GM10248 (cell line): ENCODE results near the gene DGLUCY.

Experiments used
- CTCF ChIA-PET: fragments of 300-600 bp; sonication (Branson Sonifier 250); formaldehyde crosslinking; extraction: SDS; loops from one replicate; lab custom pipeline; 2021; ENCODE audit warnings: antibody characterized with exemption; lab: Yijun Ruan, JAX
- POLR2A ChIA-PET: fragments of 350-650 bp; sonication (Branson Sonifier 250); formaldehyde crosslinking; extraction: SDS; loops from one replicate; lab custom pipeline; 2020; ENCODE audit warnings: antibody characterized with exemption; lab: Yijun Ruan, JAX
- DNase-seq: peaks from one replicate; pipeline ENCODE4 v3.0.0; 2012; ENCODE audit errors: extremely low spot score
- TF ChIP-seq, protein P1 (sequence below): IDR thresholded peaks from 2 replicates; pipeline ENCODE4 v1.5.1; 2012; ENCODE audit warnings: mild to moderate bottlenecking, low read depth; ENCODE audit errors: extremely low read depth, missing control alignments, control extremely low read depth

The DGLUCY gene

GRCh38 chr14:91227183-91227628 lies 113.3 kb downstream of the DGLUCY start:
- CTCF ChIA-PET: interaction anchor here (0.9 to 1.5 kb wide), 7 partner anchors 11 to 60 kb away, joined by 3 to 5 read pairs (median 4); no protein-coding TSS in a partner anchor
- POLR2A ChIA-PET: no interaction called here
- no peak for DNase-seq
- TF ChIP-seq, protein P1, sequence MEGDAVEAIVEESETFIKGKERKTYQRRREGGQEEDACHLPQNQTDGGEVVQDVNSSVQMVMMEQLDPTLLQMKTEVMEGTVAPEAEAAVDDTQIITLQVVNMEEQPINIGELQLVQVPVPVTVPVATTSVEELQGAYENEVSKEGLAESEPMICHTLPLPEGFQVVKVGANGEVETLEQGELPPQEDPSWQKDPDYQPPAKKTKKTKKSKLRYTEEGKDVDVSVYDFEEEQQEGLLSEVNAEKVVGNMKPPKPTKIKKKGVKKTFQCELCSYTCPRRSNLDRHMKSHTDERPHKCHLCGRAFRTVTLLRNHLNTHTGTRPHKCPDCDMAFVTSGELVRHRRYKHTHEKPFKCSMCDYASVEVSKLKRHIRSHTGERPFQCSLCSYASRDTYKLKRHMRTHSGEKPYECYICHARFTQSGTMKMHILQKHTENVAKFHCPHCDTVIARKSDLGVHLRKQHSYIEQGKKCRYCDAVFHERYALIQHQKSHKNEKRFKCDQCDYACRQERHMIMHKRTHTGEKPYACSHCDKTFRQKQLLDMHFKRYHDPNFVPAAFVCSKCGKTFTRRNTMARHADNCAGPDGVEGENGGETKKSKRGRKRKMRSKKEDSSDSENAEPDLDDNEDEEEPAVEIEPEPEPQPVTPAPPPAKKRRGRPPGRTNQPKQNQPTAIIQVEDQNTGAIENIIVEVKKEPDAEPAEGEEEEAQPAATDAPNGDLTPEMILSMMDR: no peak

DNA sequence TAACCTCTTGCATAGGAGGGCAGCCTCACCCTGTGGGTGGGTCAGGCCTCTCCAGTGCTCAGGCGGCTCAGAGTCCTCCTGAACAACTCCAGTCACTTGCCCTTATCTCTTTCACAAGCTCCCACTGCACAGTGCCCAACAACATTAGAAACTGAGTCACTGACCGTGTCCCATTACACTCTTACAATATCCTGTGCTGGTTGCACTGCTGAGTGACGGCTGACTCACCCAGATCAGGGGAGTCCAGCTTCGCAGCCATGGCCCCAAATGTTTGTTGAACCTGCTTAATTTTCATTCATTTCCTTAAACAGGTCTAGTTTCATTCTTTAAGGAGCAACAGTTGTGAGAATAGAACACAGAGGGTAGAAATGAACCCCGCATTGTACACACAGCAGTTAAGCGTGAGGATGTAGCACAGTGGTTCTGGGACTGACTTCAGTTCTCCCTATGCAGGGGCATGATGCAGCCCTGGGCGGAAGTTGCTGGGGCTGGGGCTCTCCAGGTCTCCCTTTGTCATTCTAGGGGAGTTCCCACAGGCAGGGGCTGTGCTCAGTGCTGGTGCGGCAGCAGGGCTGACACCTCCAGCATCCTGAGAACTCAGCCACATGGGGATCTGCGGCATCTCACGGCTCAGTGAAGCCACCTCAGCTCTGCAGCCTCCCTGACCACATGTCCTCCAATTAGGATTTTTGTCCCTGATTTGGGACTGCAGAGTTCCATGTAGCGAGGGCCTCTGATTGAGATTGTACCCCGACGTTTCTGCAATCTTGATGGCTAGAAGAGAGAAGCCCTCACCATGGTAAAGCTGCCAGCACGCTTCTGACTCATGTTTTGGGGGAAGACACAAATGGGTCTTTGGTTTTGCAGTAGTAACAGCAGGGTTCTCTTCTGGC lies 114.5 kb downstream of the DGLUCY start:
- POLR2A ChIA-PET: no interaction called here
- TF ChIP-seq, protein P1: no peak
- peak; percentile 87 for DNase-seq
- CTCF ChIA-PET: interaction anchor here (1.1 to 1.9 kb wide), 11 partner anchors 10 to 325 kb away, joined by 3 to 7 read pairs (median 4); no protein-coding TSS in a partner anchor

DNA sequence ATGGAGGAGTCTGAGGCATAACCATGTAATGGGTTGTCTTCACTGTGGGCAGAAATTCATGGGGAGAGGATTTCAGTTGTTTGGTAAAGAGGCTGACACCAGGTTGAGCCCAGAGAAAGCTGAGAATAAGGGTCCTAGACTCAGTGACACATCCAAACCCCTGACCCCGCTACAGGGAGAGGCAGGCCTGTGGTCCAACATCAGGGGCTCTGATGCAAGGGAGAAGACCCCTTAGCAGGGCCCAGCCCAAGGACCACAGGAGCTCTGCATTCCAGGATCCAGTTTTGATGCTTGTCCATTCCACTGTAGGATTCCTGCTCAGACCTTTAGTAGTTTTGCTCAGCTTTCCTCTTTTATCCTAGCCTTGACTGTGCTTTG lies 115.1 kb downstream of the DGLUCY start:
- TF ChIP-seq, protein P1: no peak
- CTCF ChIA-PET: interaction anchor here (1.2 to 1.9 kb wide), 7 partner anchors 9 to 326 kb away, joined by 3 to 7 read pairs (median 4); no protein-coding TSS in a partner anchor
- DNase-seq: no peak
- POLR2A ChIA-PET: no interaction called here

- TF ChIP-seq, protein P1: no peak
- CTCF ChIA-PET: interaction anchor here (1.4 to 1.9 kb wide), 5 partner anchors 8 to 327 kb away, joined by 4 to 7 read pairs (median 5); no protein-coding TSS in a partner anchor
- POLR2A ChIA-PET: no interaction called here
- DNase-seq: peak; percentile 75
These were observed 115.9 kb downstream of the DGLUCY start for GRCh38 chr14:91229743-91230200.

GRCh38 chr14:91230397-91231035 lies 116.6 kb downstream of the DGLUCY start:
- POLR2A ChIA-PET: no interaction called here
- CTCF ChIA-PET: interaction anchor here (1.9 kb wide), 1 partner anchor 11 kb away, joined by 4 read pairs; no protein-coding TSS in a partner anchor
- DNase-seq: no peak
- TF ChIP-seq, protein P1: no peak

GRCh38 chr14:91231446-91231845 lies 117.6 kb downstream of the DGLUCY start:
- ChIA-PET POLR2A (no interaction called here), CTCF (no interaction called here)
- no peak for DNase-seq
- TF ChIP-seq, protein P1: no peak
